GM13976 (cell line): Measurements from ENCODE around the gene LRRIQ4.

ENCODE experiments used
- DNase-seq: peaks from one replicate; pipeline ENCODE4 v3.0.0; 2012; ENCODE audit warnings: low spot score
- CTCF ChIP-seq: IDR thresholded peaks from 2 replicates; pipeline ENCODE4 v1.5.1; 2012; ENCODE audit warnings: borderline replicate concordance, mild to moderate bottlenecking; ENCODE audit not compliant: insufficient read depth; ENCODE audit errors: extremely low read depth, missing control alignments, control extremely low read depth
- in situ Hi-C: fragments of 300-500 bp; cut with MboI; formaldehyde crosslinking; loops from one replicate; pipeline ENCODE4 v1.12.0; 2022; ENCODE audit warnings: low sequenced_read_pairs, mixed read lengths, inconsistent platforms; ENCODE audit not compliant: unreplicated experiment

LRRIQ4 gene

GRCh38 chr3:169809230-169809795, 3.4 kb upstream of the LRRIQ4 start:
- no peak for TF ChIP-seq CTCF
- in situ Hi-C loops: no loop called here
- no peak for DNase-seq

GRCh38 chr3:169811631-169812331, 889 bp upstream of the LRRIQ4 start:
- no peak for TF ChIP-seq CTCF
- in situ Hi-C loops: no loop called here

GRCh38 chr3:169813278-169813677, 608 bp downstream of the LRRIQ4 start:
- no peak for TF ChIP-seq CTCF
- no peak for DNase-seq
- in situ Hi-C loops: no loop called here

More at GRCh38 chr3:169811631-169812331, 889 bp upstream of the LRRIQ4 start:
- DNase-seq: no peak

- peak; percentile 77 for TF ChIP-seq CTCF
- DNase-seq: peak; percentile 76
- in situ Hi-C loops: no loop called here
These were observed 1.3 kb downstream of the LRRIQ4 start for GRCh38 chr3:169813757-169814517.

- in situ Hi-C loops: no loop called here
- TF ChIP-seq CTCF: no peak
- no peak for DNase-seq
These were observed 3.0 kb downstream of the LRRIQ4 start for GRCh38 chr3:169815590-169816150.

- in situ Hi-C loops: no loop called here
- TF ChIP-seq CTCF: no peak
- DNase-seq: no peak
These were observed 5.6 kb downstream of the LRRIQ4 start for GRCh38 chr3:169818316-169818715.
